GM21526 (cell line): ENCODE data around the gene HIRIP3.
A peak's percentile ranks its signal among the peaks of the same experiment; 100 is the strongest.

ENCODE experiments used
- ATAC-seq: cut with Tn5 transposase; IDR thresholded peaks from one replicate; pipeline ENCODE4 v1.9.1; 2021; ENCODE audit warnings: moderate library complexity; ENCODE audit not compliant: unreplicated experiment, low FRiP score

Gene HIRIP3

GRCh38 chr16:29985271-29985811 lies 10.1 kb downstream of the HIRIP3 start:
- no peak for ATAC-seq

DNA sequence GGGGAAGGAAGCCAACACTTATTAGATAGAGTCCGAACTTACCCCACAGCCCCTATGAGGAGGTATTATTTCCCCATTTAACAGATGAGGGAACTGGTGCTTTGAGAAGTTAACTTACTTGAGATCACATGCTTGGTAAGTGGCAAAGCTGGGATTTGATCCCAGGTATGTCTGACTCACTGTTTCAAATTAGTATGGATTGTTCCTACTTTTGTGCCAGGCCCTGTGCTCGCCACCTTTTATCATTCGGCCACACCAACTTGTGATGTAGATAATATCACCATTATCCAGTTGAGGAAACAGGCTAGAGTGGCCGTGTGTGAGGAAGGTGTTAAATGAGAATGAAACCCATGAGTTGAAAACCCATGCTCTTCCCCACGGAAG lies 10.7 kb downstream of the HIRIP3 start:
- ATAC-seq: no peak

- ATAC-seq: no peak
Measured at GRCh38 chr16:29984137-29984763, 11.2 kb downstream of the HIRIP3 start.

- ATAC-seq: no peak
Measured at GRCh38 chr16:29983420-29984136, 11.8 kb downstream of the HIRIP3 start.

GRCh38 chr16:29982560-29983419 lies 12.6 kb downstream of the HIRIP3 start:
- no peak for ATAC-seq

GRCh38 chr16:29978564-29979270 lies 16.7 kb downstream of the HIRIP3 start:
- no peak for ATAC-seq

GRCh38 chr16:29978081-29978480 lies 17.3 kb downstream of the HIRIP3 start:
- ATAC-seq: no peak

DNA sequence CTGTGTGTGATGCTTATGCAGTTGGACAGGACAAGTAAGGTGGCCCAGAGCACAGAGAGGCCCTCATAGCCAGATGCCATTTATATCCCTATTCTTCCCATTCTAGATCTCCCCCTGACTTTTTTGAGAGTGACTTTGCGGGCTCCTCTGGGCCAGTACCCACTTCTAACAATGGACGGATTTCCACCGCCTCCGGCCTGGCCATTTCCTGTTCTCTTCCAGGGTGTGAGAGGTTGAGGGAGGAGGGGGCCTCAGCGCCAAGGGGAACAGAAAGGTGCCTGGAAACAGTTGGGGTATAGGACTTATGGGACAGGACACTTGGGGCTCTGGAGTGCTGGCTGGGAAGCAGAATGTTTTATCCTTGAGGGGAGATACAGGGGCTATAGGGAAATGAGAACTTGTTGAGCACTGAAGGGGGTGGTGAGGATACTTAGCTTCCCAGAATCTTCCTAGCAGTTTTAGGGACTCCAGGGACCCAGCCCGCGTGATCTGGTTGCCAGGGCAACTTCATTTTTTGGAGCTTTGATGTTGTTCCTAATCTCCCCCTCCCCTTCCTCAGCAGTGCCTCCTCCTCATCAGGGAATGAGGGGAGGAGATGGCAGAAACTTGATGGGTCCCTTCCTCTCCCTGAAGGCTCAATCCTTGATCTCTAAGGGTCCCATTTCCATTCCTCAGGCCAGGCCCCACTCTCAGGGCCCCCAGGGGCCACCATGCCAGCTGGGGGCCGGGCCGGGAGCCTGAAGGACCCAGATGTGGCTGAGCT lies 18.2 kb downstream of the HIRIP3 start:
- no peak for ATAC-seq

DNA sequence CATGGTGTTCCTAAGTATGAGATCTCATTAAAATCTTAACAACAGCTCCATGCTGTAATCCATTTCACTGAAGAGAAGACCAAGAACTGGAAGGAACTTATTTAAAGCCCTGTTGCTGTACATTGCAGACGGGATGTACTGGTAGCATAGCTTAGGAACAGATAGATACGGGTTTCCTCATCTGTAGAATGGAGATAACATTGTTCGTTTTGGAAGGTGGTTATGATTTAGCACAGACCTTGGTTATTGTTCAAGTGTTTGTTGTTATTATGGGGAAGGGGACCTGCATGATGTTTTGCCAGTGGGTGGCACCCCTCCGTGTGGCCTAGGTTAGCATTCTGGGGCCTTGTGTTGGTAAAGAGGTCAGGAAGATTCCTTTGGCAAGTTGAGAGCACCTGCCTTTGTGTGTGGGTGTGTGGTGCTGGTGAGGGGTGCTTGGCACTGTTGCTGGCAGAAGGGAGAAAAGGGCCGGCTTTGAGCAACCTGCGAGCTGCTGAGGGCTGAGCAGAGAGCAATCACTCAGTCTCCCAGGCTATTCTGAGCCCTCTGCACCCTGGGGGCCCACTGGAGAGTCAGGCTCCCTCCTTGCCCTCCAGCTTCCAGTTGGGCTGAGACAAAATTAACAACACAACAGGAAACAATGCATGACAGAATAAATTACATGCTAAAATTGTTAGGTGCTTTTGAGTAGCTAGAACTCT lies 19.5 kb downstream of the HIRIP3 start:
- ATAC-seq: no peak

- ATAC-seq: no peak
Measured at GRCh38 chr16:29975134-29975538, 20.3 kb downstream of the HIRIP3 start.

DNA sequence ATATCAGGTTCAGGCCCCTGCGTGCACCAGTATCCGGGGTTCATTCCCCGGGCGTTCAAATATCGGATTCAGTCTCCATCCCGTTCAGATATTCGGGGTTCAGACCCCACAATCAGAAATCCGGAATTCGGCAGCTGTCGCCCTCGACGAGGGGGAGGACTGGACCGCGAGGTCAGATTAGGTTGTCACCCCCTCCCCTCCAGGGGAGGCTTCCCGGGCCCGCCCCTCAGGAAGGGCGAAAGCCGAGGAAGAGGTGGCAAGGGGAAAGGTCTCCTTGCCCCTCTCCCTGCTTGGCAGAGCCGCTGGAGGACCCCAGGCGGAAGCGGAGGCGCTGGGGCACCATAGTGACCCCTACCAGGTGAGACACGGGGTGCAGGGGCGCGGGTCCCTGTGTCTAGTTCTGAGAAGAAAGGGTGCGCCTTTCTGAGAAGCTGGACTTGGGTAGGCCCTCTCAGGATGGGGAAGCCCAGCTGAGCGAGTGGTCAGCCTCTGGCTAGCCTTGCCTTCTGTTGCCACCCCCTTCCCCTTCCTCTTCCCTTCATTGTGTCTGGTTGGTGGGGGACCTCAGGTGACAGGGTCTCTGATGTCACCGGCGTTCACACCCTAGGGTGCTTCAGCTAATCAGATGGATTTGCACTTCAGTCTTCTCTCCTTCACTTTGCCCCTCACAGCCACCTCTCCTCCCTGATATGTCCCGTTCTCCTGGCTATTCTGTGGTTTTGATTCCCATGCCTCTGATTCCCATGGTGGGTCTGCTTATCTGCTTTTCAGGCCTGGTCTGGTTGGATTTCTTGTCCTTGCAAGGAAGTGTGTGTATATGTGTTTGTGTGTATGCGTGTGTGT lies 20.9 kb downstream of the HIRIP3 start:
- no peak for ATAC-seq

GRCh38 chr16:29973384-29974246 lies 21.8 kb downstream of the HIRIP3 start, which contains the start of gene TAOK2:
TAOK2 (plus strand) TSS chr16:29973868; CDS start chr16:29977773, 3,905 bp downstream.
- ATAC-seq: peak; percentile 87

DNA sequence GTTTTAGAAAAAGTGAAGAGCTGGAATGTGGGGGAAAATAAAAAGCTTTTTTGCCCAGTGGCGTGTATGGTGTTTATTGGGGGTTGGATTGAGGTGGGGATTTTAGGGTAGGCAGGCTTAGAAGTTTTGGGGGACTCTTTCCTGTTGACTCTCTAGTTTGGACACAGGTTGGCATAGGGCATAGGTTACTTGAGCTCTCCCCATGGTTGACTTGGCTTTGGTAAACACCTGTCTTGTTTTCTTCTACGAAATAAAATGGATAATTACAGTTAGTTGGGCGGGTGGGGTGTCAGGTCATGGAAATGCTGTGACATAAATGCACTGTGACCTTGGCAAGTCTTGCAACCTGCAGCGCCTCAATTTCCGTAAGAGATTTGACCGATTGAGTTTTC lies 22.4 kb downstream of the HIRIP3 start:
- no peak for ATAC-seq

DNA sequence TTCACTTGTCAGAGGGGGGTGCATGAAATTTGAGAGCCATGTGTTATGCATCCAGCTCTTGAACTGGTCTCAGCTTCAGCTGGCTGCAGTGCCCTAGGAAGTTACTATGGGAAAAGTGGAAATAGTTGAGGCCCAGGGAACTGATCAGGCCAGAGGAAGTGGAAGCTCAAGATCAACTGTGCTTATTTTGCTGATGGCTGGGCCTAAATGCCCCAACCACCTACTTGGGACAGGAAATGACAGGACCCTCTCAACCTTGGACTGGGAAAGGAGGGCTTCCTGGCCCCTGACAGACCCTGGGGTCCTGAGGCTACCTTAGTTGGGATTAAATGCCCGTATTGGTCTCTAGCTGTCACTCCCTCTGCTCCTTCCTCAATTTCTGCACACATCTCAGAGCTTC lies 22.9 kb downstream of the HIRIP3 start:
- no peak for ATAC-seq

DNA sequence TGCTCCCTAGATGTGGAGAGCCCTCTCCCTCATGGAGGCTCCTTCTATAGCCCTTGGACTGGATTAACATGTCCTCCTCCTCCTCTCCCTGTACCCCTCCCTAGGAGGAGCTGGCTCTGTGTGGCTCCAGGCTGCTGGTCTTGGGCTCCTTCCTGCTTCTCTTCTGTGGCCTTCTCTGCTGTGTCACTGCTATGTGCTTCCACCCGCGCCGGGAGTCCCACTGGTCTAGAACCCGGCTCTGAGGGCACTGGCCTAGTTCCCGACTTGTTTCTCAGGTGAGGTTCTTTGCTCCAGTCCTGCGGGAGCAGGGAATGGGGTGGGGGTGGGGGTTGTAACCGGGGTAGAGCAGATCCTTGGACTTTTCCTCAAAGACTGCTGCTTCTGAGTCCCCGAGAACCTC lies 24.1 kb downstream of the HIRIP3 start:
- no peak for ATAC-seq

GRCh38 chr16:29968205-29968604 lies 27.2 kb downstream of the HIRIP3 start:
- ATAC-seq: no peak

DNA sequence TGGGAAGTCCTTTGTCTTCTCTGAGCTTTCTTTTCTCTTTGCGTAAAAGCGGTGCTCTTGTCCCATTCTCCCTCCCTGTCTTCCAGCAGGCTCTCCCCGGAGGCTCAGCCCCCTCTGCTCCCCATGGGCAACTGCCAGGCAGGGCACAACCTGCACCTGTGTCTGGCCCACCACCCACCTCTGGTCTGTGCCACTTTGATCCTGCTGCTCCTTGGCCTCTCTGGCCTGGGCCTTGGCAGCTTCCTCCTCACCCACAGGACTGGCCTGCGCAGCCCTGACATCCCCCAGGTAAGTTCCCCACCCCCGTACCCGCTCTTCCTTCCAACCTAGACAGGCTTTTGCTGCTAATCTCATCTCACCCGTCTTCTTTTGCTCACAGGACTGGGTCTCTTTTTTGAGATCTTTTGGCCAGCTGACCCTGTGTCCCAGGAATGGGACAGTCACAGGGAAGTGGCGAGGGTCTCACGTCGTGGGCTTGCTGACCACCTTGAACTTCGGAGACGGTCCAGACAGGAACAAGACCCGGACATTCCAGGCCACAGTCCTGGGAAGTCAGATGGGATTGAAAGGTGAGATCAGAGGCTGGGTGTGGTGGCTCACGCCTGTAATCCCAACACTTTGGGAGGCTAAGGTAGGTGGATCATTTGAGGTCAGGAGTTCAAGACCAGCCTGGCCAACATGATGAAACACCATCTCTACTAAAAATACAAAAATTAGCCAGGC lies 32.2 kb downstream of the HIRIP3 start:
- ATAC-seq: no peak
